ENCODE results near the gene PLD4.

Gene PLD4

GRCh38 chr14:104956290-104956890 lies 31.7 kb downstream of the PLD4 start:
- TF ChIP-seq YY1 (IDR thresholded peaks at IDR 0.05; ENCODE audit: low read depth), result no peak
- no peak for TF ChIP-seq MAX (IDR thresholded peaks at IDR 0.05)
- TF ChIP-seq USF1 (IDR thresholded peaks at IDR 0.05), result no peak
- TF ChIP-seq TAF1 (IDR thresholded peaks at IDR 0.05; ENCODE audit: low read depth), result no peak
- no peak for TF ChIP-seq CREB1 (IDR thresholded peaks at IDR 0.05; ENCODE audit: low read depth)
- TF ChIP-seq NFIC (IDR thresholded peaks at IDR 0.05), result no peak
- no peak for TF ChIP-seq RAD21 (IDR thresholded peaks at IDR 0.05; ENCODE audit: low read depth)
- no peak for TF ChIP-seq ZBTB7A (IDR thresholded peaks at IDR 0.05; ENCODE audit: low read depth)

- TF ChIP-seq FOXM1 (IDR thresholded peaks at IDR 0.05; ENCODE audit: borderline replicate concordance, low read depth) (no peak), TAF1 (IDR thresholded peaks at IDR 0.05; ENCODE audit: low read depth) (no peak), CEBPB (IDR thresholded peaks at IDR 0.05) (no peak), MAX (IDR thresholded peaks at IDR 0.05) (no peak), TEAD4 (IDR thresholded peaks at IDR 0.05) (no peak), YY1 (IDR thresholded peaks at IDR 0.05; ENCODE audit: low read depth) (no peak)
These were observed 32.8 kb downstream of the PLD4 start for GRCh38 chr14:104957146-104958113.

GRCh38 chr14:104964546-104964945 lies 39.9 kb downstream of the PLD4 start:
- TF ChIP-seq REST (IDR thresholded peaks at IDR 0.05; ENCODE audit: low read depth) (no peak), ZBTB7A (IDR thresholded peaks at IDR 0.05; ENCODE audit: low read depth) (no peak), NFIC (IDR thresholded peaks at IDR 0.05) (no peak), EP300 (IDR thresholded peaks at IDR 0.05; ENCODE audit: borderline replicate concordance) (no peak)

GRCh38 chr14:104965561-104966231 lies 41.0 kb downstream of the PLD4 start:
- TF ChIP-seq MAX (IDR thresholded peaks at IDR 0.05) (no peak), NFIC (IDR thresholded peaks at IDR 0.05) (no peak), RAD21 (IDR thresholded peaks at IDR 0.05; ENCODE audit: low read depth) (no peak), CREB1 (IDR thresholded peaks at IDR 0.05; ENCODE audit: low read depth) (no peak), EGR1 (IDR thresholded peaks at IDR 0.05) (no peak), CEBPB (IDR thresholded peaks at IDR 0.05) (no peak), YY1 (IDR thresholded peaks at IDR 0.05; ENCODE audit: low read depth) (no peak), EP300 (IDR thresholded peaks at IDR 0.05; ENCODE audit: borderline replicate concordance) (no peak), REST (IDR thresholded peaks at IDR 0.05; ENCODE audit: low read depth) (no peak), TCF12 (IDR thresholded peaks at IDR 0.05; ENCODE audit: low read depth) (no peak), USF1 (IDR thresholded peaks at IDR 0.05) (no peak), ZBTB7A (IDR thresholded peaks at IDR 0.05; ENCODE audit: low read depth) (no peak), TEAD4 (IDR thresholded peaks at IDR 0.05) (no peak), FOXM1 (IDR thresholded peaks at IDR 0.05; ENCODE audit: borderline replicate concordance, low read depth) (no peak), TAF1 (IDR thresholded peaks at IDR 0.05; ENCODE audit: low read depth) (no peak)

- no peak for TF ChIP-seq EGR1 (IDR thresholded peaks at IDR 0.05)
- no peak; the same call in 1 of the 2 replicates for TF ChIP-seq ZBTB7A (IDR thresholded peaks at IDR 0.05; ENCODE audit: low read depth)
- no peak for TF ChIP-seq FOXM1 (IDR thresholded peaks at IDR 0.05; ENCODE audit: borderline replicate concordance, low read depth)
- no peak for TF ChIP-seq CEBPB (IDR thresholded peaks at IDR 0.05)
- no peak for TF ChIP-seq REST (IDR thresholded peaks at IDR 0.05; ENCODE audit: low read depth)
- TF ChIP-seq CREB1 (IDR thresholded peaks at IDR 0.05; ENCODE audit: low read depth), result no peak
- no peak for TF ChIP-seq RAD21 (IDR thresholded peaks at IDR 0.05; ENCODE audit: low read depth)
- no peak for TF ChIP-seq TEAD4 (IDR thresholded peaks at IDR 0.05)
- TF ChIP-seq EP300 (IDR thresholded peaks at IDR 0.05; ENCODE audit: borderline replicate concordance), result no peak
- no peak for TF ChIP-seq MAX (IDR thresholded peaks at IDR 0.05)
- TF ChIP-seq TAF1 (IDR thresholded peaks at IDR 0.05; ENCODE audit: low read depth), result no peak
- no peak for TF ChIP-seq NFIC (IDR thresholded peaks at IDR 0.05)
These were observed 41.7 kb downstream of the PLD4 start for GRCh38 chr14:104966261-104966865.

All from Ishikawa (cell line).